Esophagus squamous epithelium (tissue), 4 donors: ENCODE data around the gene SNRPD2.

Experiments used
- CTCF ChIP-seq, 6 experiments: fragments of 450-650 bp in 4 of 6; fragments of 200-600 bp in 2 of 6; sonication (generic) in 2 of 6; IDR thresholded peaks; one replicate each; pipeline ENCODE4 v1.5.1; 2016 to 2019; ENCODE audit warnings: antibody characterized with exemption in 6 of 6, mild to moderate bottlenecking in 4 of 6, moderate library complexity in 4 of 6
- POLR2A ChIP-seq, 4 donors: fragments of 450-650 bp; IDR thresholded peaks; one replicate each; pipeline ENCODE4 v1.6.1; 2017; ENCODE audit warnings: antibody characterized with exemption in 4 of 4, mild to moderate bottlenecking in 4 of 4, moderate library complexity in 3 of 4

- TF ChIP-seq CTCF (IDR thresholded peaks at IDR 0.05) (no peak), POLR2A (IDR thresholded peaks at IDR 0.05) (no peak)
Measured at GRCh38 chr19:45650722-45651121, 41.0 kb downstream of the SNRPD2 start.
